MCF 10A (cell line): Measurements from ENCODE around the gene ADGB. TPM values are rescaled to one million over a fixed set of nuclear protein-coding genes. Genes with fewer than 3 reads are reported as not detected.
A peak's percentile ranks its signal among the peaks of the same experiment; 100 is the strongest.

Experiments used
- BruUV-seq: library from RNA; stranded (reverse); fragments of 400-500 nt; replicated peaks from 2 replicates; lab custom pipeline; 2021; lab: Mats Ljungman, UMichigan
- CTCF ChIA-PET: fragments of 300-600 bp; sonication (Branson Sonifier 250); formaldehyde crosslinking; extraction: SDS; loops from one replicate; lab custom pipeline; 2021; ENCODE audit warnings: antibody characterized with exemption, inconsistent platforms; lab: Yijun Ruan, JAX
- POLR2A ChIA-PET: fragments of 300-600, 350-650 bp; sonication (Branson Sonifier 250); formaldehyde crosslinking; extraction: SDS; loops from one replicate; lab custom pipeline; 2020; ENCODE audit warnings: antibody characterized with exemption, inconsistent platforms; lab: Yijun Ruan, JAX
- DNase-seq: peaks from one replicate; pipeline ENCODE4 v3.0.0-alpha.2; 2018; ENCODE audit not compliant: unreplicated experiment
- H3K27ac Mint-ChIP-seq: one replicate; pipeline ENCODE4 v1.8.0; 2022; ENCODE audit warnings: mild to moderate bottlenecking, low read depth, mixed read lengths; ENCODE audit not compliant: unreplicated experiment
- H3K27me3 Mint-ChIP-seq: one replicate; pipeline ENCODE4 v1.8.0; 2022; ENCODE audit warnings: mixed read lengths; ENCODE audit not compliant: insufficient read depth, unreplicated experiment
- H3K36me3 Mint-ChIP-seq: one replicate; pipeline ENCODE4 v1.8.0; 2022; ENCODE audit warnings: mild to moderate bottlenecking, moderate library complexity, mixed read lengths; ENCODE audit not compliant: insufficient read depth, unreplicated experiment
- H3K4me1 Mint-ChIP-seq: one replicate; pipeline ENCODE4 v1.8.0; 2022; ENCODE audit warnings: mixed read lengths; ENCODE audit not compliant: insufficient read depth, unreplicated experiment
- H3K4me3 Mint-ChIP-seq: one replicate; pipeline ENCODE4 v1.8.0; 2022; ENCODE audit warnings: mild to moderate bottlenecking, moderate library complexity, mixed read lengths; ENCODE audit not compliant: unreplicated experiment
- H3K9me3 Mint-ChIP-seq: one replicate; pipeline ENCODE4 v1.8.0; 2022; ENCODE audit warnings: mixed read lengths; ENCODE audit not compliant: unreplicated experiment
- intact Hi-C: fragments of 100-400 bp; cut with micrococcal nuclease; formaldehyde crosslinking; loops from 2 replicates; pipeline ENCODE4 v1.14.1; 2022
- total RNA-seq: library from RNA; stranded (reverse); gene quantifications from 2 replicates; pipeline ENCODE4 v1.2.3, GENCODE V29; 2022
- TF ChIP-seq, protein P1 (sequence below): fragments of 200-600 bp; IDR thresholded peaks from one replicate; pipeline ENCODE4 v1.8.0; 2022; ENCODE audit warnings: antibody characterized with exemption, mild to moderate bottlenecking; ENCODE audit not compliant: unreplicated experiment

The ADGB gene
- total RNA-seq, 1 experiment from 2014 or later = not detected

DNA sequence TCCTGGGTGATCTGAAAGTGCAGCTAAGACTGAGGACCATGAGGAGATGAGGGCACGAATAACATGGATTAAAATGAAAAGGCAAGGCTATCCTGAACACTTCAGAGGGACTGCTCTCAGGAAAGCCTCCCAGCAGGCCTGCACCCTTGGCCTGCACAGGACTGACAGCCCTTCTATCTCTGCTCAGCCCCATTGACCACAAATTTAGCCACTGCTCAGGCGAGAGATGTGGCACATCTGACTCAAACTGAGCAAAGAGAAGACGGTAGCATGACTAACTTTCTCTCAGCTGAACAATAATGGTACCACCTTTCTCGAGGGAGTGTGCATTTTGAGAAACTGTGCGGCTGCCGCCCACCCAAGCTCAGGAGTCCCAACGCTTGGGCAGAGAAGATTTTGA is 257.5 kb downstream of the ADGB start:
- CTCF ChIA-PET = interaction anchor here (0.7 to 1.7 kb wide), 8 partner anchors 9 to 527 kb away, joined by 3 to 8 read pairs (median 3); no protein-coding TSS in a partner anchor
- Mint-ChIP-seq H3K4me1 (peaks cover 7% of the 10 kb centered on the region), H3K36me3 (no peaks in the 10 kb centered on the region), H3K27me3 (no peaks in the 10 kb centered on the region), H3K4me3 (no peak overlapping the region), H3K27ac (no peak overlapping the region), H3K9me3 (peaks cover 11% of the 10 kb centered on the region)
- intact Hi-C loops = loop anchor here (5.0 kb wide), 2 partner anchors 366 to 651 kb away; partner anchors contain the start of gene SAMD5
- DNase-seq = no peak
- POLR2A ChIA-PET = no interaction called here
- no TSS peak for BruUV-seq
- TF ChIP-seq, protein P1, sequence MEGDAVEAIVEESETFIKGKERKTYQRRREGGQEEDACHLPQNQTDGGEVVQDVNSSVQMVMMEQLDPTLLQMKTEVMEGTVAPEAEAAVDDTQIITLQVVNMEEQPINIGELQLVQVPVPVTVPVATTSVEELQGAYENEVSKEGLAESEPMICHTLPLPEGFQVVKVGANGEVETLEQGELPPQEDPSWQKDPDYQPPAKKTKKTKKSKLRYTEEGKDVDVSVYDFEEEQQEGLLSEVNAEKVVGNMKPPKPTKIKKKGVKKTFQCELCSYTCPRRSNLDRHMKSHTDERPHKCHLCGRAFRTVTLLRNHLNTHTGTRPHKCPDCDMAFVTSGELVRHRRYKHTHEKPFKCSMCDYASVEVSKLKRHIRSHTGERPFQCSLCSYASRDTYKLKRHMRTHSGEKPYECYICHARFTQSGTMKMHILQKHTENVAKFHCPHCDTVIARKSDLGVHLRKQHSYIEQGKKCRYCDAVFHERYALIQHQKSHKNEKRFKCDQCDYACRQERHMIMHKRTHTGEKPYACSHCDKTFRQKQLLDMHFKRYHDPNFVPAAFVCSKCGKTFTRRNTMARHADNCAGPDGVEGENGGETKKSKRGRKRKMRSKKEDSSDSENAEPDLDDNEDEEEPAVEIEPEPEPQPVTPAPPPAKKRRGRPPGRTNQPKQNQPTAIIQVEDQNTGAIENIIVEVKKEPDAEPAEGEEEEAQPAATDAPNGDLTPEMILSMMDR = no peak

- TF ChIP-seq, protein P1 = peak; percentile 96
- H3K27me3 Mint-ChIP-seq = no peaks in the 10 kb centered on the region
- H3K4me1 Mint-ChIP-seq = no peaks in the 10 kb centered on the region
- no peaks in the 10 kb centered on the region for H3K36me3 Mint-ChIP-seq
- intact Hi-C loops = loop anchor here (5.0 kb wide), 2 partner anchors 365 to 650 kb away; partner anchors contain the start of gene SAMD5
- H3K27ac Mint-ChIP-seq = no peak overlapping the region
- peaks cover 7% of the 10 kb centered on the region for H3K9me3 Mint-ChIP-seq
- ChIA-PET POLR2A (no interaction called here), CTCF (interaction anchor here (0.7 to 1.7 kb wide), 8 partner anchors 8 to 629 kb away, joined by 3 to 8 read pairs (median 3); no protein-coding TSS in a partner anchor)
- BruUV-seq = no TSS peak
- peak; percentile 78 for DNase-seq
- H3K4me3 Mint-ChIP-seq = no peak overlapping the region
These were observed 258.6 kb downstream of the ADGB start for GRCh38 chr6:146857180-146857979.

- POLR2A ChIA-PET = no interaction called here
These were observed 259.2 kb downstream of the ADGB start for GRCh38 chr6:146857980-146858347.

More at GRCh38 chr6:146857980-146858347, 259.2 kb downstream of the ADGB start:
- intact Hi-C loops = loop anchor here (5.0 kb wide), 2 partner anchors 364 to 649 kb away; partner anchors contain the start of gene SAMD5
- Mint-ChIP-seq H3K27ac (no peak overlapping the region), H3K36me3 (no peaks in the 10 kb centered on the region), H3K4me3 (no peak overlapping the region), H3K4me1 (no peaks in the 10 kb centered on the region), H3K27me3 (no peaks in the 10 kb centered on the region), H3K9me3 (peaks cover 2% of the 10 kb centered on the region)
- TF ChIP-seq, protein P1 = no peak
- CTCF ChIA-PET = interaction anchor here (0.9 to 1.4 kb wide), 2 partner anchors 12 to 629 kb away, joined by 3 to 5 read pairs; no protein-coding TSS in a partner anchor
- no TSS peak for BruUV-seq
- no peak for DNase-seq
